Activated CD4-positive, alpha-beta T cell treated with anti-CD3 and anti-CD28 coated beads, Interleukin-10, Interleukin-2, amounts not matched to agents 100 ng/mL and 50 ng/mL, durations not matched to agents 16 hours and 8 hours (primary cell): Measurements from ENCODE around the gene SYT14.
"Not testable (repeated sequence)": the region's sequence is repeated elsewhere in the genome, so short reads cannot be mapped to it uniquely, and the experiment has no call there.

Source experiments
- DNase-seq: peaks from one replicate; pipeline ENCODE4 v3.0.0-alpha.2; 2020

SYT14 gene

DNA sequence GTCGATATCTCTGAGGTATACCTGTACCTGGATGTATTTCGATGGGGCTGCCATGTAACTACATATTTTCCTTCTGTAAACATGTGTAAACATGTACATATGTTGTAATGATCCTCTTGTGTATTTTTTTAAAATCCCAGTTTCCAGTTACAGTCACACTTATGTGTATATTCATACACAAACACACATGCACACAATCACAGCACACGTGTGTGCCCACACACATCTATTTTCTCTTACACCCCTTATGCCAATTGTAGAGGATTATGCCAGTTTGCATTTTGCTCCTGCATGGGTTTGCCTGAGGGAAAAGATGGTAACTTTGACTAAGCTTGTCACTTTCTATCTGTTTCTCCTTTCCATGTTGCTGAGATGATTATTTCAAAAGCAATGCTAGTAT, 10.1 kb downstream of the SYT14 start:
- no peak for DNase-seq

DNA sequence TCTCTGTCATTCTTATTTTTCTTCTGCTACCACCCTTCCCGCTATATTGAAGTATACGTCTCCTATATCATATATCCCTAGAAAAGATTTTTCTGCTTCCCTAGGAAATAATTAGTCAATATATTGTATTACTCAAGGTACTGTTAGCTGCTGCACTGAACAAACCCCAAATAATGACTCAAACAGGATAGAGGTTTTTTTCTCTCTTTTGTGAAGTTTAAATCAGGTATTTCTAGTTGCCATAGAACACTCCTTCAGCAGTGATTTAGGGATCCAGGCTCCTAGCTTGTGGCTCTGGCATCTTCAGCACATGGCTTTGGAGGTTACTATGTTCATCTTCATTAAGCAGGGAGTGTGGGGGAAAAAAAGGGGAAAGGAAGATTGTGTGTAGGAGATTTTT, 18.1 kb downstream of the SYT14 start:
- DNase-seq, result no peak

DNA sequence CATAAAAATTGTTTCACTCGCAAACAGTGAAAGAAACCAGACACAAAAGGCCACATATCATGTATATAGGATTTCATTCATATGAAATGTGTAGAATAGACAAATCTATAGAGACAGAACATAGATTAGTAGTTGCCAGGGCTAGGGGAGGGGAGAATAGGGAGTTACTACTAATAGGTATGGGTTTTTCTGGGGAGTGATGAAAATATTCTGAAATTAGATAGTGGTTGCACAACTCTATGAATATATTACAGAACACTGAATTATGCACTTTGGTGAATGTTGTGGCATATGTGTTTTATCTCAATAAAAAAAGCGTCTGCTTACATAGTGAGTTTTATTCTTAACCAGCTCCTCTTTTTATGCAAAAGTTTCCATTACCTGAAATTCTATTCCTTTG, 21.6 kb downstream of the SYT14 start:
- no peak for DNase-seq

DNA sequence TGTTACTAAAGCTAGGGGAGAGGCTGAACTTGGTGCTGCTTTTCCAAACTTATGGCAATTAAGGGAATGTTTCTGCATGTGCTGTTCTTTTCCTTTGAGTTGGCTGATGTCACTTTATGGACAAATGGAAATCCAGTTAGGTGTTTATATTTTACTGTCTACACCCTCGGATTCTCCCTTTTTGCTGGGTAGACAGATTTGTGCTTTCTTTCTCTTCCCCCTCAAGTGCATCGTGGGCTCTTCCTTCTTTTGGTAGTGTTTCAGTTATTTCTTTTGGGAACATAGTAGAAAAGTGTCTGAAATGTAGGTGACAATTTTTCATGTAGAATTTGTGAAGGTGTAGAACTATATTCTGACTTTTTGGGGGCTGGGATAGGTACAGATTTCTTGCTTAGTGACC, 22.9 kb downstream of the SYT14 start:
- no peak for DNase-seq

DNA sequence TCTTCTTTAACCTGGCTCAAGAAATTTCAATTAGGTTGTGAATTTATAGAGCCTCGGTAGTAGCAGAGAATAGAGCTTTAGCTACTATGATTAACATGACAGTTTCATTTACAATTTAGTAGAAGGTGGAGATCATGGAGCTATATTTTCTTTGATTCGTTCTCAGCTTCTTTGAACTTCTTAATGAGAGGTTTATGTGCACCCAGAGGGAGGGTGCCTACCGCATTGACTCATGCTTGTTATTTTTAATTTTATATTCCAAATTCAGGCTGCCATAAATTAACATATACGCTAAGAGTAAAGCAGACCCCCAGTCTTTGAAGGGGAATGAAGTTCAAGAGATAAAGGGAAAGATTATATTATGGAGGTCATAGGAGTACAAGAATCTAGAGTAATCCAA, 24.4 kb downstream of the SYT14 start:
- DNase-seq, result no peak

DNA sequence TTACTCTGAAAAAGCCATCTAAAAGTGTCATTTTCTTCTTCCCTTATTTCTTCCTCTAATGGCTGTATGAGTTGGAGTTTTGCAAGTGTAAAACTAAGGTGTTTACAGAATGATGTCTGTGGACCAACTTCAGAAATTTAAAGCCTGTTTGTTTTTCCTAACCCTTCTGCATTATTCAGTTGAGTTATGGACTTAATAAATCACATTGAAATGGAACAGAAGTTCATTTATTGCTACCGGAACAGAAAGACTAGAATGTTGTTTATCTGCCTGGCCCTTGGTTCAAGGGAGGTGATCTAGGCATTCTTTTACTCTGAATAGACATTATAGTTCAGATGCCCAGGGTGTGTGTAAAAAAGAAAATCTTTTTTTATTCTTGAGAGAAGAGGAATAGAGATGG, 24.8 kb downstream of the SYT14 start:
- DNase-seq, result no peak

DNA sequence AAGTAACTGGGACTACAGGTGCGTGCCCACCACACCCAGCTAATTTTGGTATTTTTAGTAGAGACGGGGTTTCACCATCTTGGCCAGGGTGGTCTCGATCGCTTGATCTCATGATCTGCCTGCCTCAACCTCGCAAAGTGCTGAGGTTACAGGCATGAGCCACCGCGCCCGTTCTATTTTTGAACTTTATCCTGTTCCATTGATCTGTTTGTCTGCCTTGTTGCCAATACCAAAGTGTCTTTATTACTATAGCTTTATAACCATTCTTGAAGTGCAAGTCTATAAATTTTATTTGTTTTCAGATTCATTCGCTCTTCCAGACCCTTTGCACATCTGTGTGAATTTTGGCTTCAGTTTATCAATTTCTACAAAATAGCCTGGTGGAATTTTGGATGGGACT, 28.0 kb downstream of the SYT14 start:
- no peak for DNase-seq

DNA sequence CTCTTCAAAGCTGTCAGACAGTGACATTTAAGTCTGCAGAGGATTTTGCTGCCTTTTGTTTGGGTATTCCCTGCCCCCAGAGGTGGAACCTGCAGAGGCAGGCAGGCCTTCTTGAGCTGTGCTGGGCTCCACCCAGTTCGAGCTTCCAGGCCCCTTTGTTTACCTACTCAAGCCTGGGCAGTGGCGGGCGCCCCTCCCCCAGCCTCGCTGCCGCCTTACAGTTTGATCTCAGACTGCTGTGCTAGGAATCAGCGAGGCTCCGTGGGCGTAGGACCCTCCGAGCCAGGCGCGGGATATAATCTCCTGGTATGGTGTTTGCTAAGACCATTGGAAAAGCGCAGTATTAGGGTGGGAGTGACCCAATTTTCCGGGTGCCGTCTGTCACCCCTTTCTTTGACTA, 40.7 kb downstream of the SYT14 start:
- DNase-seq, result not testable (repeated sequence)

DNA sequence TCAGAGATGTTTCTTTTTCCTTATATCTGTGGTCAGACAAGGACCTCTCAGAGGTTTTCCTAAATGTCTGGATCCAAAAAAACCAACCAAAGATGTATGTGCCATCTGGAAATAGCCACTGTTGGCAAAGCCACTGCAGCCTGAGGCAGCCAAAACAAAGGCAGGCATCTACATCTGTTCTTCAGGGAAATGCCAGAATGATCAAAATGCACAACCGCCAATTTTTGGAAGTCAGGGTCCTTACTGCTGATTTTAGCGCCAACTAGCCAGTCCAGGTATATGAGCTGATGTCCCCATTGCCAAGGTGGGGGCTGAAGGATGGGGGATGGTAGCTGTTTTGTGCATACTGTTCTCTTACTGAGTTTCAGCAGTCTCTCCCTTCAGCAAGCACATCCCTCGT, 45.9 kb downstream of the SYT14 start:
- DNase-seq, result no peak

DNA sequence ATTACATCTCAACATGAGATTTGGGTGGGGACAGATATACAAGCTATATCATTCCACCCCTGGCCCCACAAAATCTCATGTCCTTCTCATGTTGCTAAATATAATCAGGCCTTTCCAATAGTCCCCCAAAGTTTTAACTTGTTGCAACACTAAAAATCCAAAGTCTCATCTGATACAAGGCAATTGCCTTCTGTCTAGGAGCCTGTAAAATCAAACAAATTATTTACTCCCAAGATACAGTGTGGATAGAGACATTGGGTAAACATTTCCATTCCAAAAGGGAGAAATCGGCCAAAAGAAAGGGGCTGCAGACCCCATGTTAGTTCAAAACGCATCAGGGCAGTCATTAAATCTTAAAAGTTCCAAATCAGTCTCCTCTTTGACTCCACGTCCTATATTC, 47.0 kb downstream of the SYT14 start:
- DNase-seq, result no peak

DNA sequence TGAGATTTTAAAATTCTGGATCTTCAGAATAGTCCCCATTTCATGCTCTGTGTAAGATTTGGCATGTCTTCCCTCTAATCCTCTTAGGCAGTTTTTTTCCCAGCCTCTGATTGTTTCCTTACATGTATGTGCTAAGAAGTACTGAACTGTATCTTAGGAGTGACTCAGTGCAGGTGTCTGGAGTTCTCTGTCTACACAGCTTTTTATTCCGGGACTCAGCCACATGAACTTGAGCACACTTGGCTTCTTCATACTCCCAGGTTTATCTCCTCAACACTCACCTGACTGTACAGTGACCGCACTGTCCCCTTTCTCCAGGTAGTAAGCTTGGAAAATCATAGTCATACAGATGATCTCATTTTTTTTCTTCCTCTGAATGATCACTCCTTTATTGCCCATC, 50.7 kb downstream of the SYT14 start:
- no peak for DNase-seq

DNA sequence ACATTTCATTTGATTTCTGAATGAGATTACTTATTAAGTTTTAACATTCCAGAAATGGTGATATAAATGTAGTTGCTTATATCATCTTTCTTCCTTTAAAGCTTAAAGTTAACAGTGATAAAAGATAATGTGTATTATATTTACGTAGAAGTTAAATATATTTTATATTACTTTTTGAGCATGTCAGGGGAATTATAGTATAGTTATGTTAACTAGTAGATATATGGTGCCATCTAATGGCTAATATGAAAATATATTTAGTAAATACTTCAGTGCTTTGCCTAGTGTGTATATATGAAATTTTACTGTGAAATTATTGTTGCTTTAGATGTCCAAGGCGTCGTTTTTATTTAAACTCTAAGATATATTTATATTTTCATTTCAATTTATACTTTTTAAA, 51.5 kb downstream of the SYT14 start:
- DNase-seq, result no peak

DNA sequence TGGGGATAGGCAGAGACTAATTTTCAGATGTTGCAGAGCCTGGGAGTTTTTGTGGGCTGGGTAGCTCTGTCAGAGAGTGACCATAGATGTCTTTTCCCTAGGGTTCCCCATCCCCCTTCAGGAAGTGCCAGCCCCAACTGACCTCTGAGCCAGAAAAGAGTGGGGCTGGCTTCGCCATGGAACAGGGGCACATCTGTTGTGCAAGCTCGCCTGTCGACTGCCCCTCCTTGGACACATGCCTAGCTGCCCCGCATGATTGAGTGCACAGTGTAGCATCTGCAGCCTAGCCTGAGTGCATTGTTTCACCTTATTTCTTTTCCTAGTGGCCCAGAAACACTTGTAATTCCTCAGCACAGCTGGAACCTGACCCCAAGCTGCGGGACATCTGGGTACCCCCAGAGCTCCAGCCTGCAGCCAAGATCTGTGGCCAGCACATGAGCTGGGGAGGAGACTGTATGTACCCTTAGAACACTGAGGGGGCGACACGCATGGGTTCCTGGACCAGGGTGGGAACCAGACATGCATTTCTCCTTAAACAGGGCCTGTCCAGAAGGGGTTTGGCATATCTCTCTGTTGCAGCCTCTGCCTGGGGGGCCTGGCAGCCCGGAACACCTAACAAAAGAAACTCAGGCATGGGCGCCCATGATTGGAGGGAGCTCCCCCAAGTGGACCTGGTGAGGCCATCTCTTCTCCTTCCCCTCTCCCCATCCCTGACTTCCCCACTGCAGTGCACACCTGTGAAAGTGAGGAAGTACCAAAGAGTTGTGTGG, 55.2 kb downstream of the SYT14 start:
- no peak for DNase-seq

DNA sequence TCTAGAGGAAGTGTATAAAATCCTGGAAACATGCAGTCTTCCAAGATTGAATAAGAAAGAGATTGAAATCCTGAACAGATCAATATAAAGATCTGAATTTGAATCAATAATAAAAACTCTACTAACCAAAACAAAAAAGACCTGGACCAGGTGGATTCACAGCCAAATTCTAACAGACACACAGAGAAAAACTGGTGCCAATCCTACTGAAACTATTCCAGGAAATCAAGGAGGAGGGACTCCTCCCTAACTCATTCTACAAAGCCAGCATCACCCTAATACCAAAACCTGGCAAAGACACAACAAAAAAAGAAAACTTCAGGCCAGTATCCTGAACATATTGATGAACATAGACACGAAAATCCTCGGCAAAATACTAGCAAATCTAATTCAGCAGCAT, 58.3 kb downstream of the SYT14 start:
- no peak for DNase-seq

DNA sequence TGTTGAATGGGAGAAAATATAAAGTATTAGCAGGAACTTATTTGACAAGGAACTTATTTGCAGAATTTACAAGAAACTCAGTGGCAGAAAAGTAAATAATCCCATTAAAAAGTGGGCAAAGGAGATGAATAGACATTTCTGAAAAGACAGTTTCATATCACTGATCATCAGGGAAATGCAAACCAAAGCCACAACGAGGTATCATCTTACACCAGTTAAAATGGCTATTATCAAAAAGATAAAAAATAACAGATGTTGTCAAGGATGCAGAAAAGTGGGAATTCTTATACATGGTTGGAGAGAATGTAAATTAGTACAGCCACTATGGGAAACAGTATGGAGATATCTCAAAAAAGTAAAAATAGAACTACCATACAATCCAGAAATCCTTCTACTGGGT, 61.0 kb downstream of the SYT14 start:
- no peak for DNase-seq

DNA sequence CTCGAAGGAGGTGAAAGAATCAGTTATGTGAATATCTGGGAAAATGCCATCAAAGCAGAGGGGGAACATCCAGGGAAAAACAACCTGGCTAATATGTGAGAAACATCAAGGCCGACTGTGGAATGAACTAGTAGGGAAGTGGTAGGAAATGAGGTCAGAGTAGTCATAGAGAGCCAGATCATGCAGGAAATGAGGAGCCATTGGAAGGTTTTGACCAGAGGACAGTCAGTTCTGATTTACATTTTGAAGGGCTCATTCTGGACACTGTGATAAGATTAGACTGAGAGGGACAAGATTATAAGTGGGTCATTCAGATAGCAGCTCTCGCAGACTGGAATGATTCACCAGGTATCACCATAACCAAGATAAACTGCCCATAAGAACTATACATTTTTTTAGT, 63.7 kb downstream of the SYT14 start:
- DNase-seq, result no peak

DNA sequence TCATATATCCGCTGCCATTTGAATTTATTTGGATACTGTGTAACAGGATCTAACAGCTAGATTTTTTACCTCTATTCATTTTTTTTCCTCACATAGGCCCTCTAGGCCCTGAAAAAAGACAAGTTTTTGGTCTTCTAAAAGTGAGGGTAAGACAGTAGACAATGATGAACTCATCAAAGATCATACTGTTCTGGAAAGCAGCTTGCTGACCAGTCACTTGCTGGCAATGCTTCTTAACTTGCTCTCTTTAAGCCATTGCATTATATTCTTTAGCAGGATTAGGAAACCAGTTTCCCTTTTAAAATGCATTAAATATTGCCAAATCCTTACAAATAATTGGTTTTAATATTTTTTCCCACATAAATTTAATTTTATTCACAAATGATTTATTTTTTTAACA, 65.5 kb downstream of the SYT14 start:
- DNase-seq, result no peak

DNA sequence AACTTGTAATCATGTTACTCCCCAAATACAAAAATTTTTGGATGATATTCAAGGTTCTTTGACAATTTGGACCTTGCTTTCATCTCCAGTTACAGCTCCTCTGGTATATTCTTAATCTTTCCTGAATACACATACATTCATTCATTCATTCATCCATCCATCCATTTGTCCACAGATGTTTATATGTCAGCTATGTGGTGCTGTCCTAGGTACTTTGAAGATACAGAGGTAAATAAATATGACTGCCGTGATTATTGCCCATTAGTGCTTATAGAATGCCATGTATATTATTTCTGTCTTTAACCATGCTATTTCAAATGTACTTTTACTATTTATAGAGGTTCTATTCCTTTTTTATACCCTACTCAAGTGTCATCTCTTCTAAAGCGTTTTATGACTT, 72.1 kb downstream of the SYT14 start:
- DNase-seq, result no peak

DNA sequence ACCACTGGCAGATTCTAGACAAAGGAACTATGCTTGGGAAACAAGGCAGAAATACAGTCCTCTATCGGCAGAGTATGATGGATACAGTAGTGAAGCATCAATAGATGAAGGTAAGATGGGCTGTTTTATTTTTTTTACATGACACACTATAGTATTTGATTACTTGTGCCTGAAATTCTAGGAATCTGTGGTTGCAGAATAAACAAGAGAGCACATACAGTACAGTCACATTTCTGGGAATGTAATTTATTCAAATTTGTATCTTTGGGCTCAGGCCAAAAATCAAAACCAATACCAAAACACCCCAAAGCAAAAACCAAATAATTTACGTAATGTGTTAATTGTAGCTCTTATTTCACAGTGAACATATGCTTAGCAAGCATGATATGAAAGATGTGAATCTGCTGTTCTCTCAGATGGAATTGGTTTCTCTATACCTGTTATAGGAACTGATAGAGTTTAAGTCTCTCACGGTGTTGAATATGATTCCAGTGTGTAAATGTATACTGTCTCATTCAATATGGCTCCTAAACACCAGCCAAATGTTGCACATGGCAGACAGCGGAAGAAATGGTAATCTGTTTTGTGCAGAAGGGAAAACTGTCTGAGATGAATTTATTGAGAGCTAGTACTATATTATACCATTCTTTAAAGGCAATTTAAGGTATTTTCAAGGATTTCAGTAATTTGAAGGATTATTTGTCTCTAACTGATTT, 83.3 kb downstream of the SYT14 start:
- DNase-seq, result no peak

DNA sequence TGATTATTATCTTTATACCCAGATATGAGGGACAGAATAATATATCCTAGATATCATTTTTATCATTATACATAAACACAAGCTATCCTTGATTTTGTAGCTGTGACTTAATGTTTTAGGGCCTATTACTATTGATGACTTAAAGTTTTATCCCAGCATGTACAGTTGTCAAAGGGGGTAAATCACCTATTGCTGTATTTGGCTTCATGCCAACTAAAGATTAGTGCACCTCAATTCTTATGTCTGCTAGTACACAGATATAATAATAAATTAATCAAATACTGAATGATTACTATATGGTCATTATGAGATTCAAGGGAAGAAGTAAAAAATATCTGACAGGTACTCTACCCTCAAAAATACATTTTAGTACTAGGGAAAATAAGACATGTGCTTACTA, 84.0 kb downstream of the SYT14 start:
- DNase-seq, result no peak

DNA sequence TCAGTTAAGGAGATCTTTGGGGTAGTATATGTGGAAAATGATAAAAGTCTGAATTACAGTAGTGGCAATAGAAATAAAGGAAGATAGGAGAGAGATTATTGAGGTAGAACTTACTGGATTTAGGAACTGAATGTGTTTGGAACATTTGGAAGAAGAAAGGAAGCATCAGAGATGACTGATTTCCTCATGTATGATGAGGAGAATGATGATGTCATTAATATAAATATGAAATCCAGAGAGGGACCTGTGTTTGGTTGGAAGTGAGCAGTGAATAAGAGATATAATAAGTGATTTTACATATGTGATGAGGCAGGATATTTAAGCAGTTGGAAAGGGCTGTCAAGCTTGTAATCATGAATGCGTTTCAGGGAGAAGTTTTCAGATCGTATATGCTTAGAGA, 86.3 kb downstream of the SYT14 start:
- DNase-seq, result no peak

DNA sequence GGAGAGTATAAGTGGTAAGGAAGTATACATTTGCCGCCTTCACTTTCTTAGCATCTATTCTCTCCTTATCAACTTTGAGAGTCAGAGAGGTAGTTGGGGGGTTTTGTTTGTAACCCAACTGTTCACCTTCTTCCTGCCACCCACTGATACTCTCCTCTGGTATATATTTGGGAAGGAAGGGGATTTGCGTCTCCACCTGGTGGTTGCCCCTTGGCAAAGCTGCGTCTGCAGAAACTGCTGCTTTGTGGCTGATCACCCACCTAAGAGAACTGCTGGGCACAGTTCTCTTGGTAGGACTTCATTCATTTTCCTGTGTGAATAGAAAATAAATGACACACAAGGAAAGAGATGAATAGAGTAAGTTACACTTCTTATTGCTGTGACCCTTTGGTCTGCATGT, 87.0 kb downstream of the SYT14 start:
- DNase-seq, result no peak

DNA sequence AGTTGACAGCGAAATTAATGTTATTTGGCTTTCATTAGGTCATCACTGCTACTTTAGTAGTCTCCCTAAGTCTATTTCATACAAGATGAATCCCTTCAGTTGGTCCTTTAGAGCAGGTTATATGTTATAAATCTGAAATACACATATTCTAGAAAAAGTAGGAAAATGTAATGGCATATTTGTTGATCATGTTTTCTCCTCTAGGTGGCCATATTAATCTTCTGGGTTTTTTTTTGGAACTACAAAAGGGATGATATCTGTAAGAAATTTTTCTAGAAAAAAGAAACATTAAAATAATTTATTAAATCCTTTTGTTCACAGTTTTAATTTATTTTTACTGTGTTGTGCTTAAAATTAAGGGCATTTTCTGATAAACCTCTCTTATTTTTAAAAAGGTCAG, 87.9 kb downstream of the SYT14 start:
- DNase-seq, result no peak

DNA sequence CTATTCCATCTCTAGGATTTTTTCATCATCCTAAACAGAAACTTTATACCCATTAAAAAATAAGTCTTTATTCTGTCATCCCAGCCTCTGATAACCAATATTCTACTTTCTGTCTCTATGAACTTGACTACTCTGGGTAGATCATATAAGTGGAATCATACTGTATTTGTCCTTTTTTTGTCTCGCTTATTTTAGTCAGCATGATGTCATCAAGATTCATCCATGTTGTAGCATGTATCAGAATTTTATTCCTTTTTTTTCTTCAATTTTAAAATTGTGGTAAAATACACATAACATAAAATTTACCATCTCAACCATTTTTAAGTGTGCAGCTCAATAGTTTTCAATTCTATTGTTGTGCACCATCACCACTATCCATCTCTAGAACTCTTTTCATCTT, 90.0 kb downstream of the SYT14 start:
- DNase-seq, result no peak

DNA sequence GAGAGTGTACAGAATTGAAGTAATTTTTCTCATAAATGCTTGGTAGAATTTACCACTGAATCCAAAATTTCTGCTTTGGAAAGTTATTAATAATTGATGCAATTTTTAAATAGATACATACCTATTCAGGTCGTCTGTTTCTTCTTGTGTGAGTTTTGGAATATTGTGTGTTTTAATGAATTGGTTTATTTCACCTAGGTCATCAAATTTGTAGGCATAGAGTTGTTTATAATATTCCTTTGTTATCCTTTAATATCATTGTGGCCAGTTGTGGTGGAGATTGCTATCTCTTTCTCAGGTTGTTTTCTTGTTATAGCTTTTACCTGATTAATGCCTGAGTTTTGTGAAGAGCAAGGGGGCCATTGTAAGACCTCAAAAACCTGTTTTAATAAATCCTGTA, 93.5 kb downstream of the SYT14 start:
- DNase-seq, result no peak
